HFFc6 (cell line): ENCODE data around the gene PLCB3. TPM values are rescaled to one million over a fixed set of nuclear protein-coding genes. Genes with fewer than 3 reads are reported as not detected.

Experiments
- DNase-seq: peaks from one replicate; pipeline ENCODE4 v3.0.0-alpha.2; 2018
- H3K27ac Mint-ChIP-seq: 2 replicates; pipeline ENCODE4 v1.8.0; 2020; ENCODE audit warnings: mild to moderate bottlenecking, mixed read lengths
- H3K27me3 Mint-ChIP-seq: 2 replicates; pipeline ENCODE4 v1.8.0; 2021; ENCODE audit warnings: mild to moderate bottlenecking, moderate library complexity, mixed read lengths; ENCODE audit not compliant: insufficient read depth
- H3K36me3 Mint-ChIP-seq: 2 replicates; pipeline ENCODE4 v1.8.0; 2021; ENCODE audit warnings: low read depth, mixed read lengths
- H3K4me1 Mint-ChIP-seq: 2 replicates; pipeline ENCODE4 v1.8.0; 2020; ENCODE audit warnings: low read depth, mixed read lengths
- H3K4me3 Mint-ChIP-seq: 2 replicates; pipeline ENCODE4 v1.8.0; 2020; ENCODE audit warnings: mild to moderate bottlenecking, moderate library complexity, mixed read lengths
- H3K9me3 Mint-ChIP-seq: 2 replicates; pipeline ENCODE4 v1.8.0; 2020; ENCODE audit warnings: mild to moderate bottlenecking, mixed read lengths
- total RNA-seq, 6 experiments: library from RNA; stranded (reverse); fragmentation: NEBNext Ultra II Directional; extraction: Animal tissue kit (Norgen Biotek cat#: 25700); gene quantifications; 2 replicates in 1 of 6; 3 replicates in 5 of 6; pipeline ENCODE4 v1.2.3, GENCODE V29; 2021
- TF ChIP-seq, protein P1 (sequence below): fragments of 200-600 bp; sonication (generic); IDR thresholded peaks from 2 replicates; pipeline ENCODE4 v1.5.0; 2021; ENCODE audit warnings: antibody characterized with exemption, mild to moderate bottlenecking

The PLCB3 gene
- total RNA-seq, 6 experiments from 2014 or later = 48.1 to 58.0 (median 51.8) TPM

DNA sequence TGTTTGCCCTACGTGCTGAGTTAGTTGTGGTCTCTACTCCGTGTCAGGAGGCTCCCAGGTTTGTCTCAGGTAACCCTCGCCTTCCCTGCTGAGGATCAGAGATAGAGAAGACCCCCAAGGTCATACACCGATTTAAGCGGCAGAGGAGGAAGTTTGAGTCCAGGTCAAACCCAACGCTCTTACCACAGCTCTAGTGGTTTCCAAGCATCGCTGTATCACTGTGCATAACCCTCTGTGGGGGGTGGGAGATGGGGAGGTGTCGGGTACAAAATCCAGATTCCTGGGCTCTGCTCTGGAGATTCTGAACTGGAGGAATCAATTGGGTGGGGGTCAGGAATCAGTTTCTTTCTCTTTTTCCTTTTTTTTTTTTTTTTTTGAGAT lies 20.4 kb upstream of the PLCB3 start:
- Mint-ChIP-seq H3K36me3 (no peaks in the 10 kb centered on the region), H3K27ac (peak overlapping the region; percentile 69), H3K4me3 (peak overlapping the region; percentile 86), H3K27me3 (no peaks in the 10 kb centered on the region; the same call in 1 of the 2 replicates), H3K4me1 (peaks cover 33% of the 10 kb centered on the region), H3K9me3 (no peaks in the 10 kb centered on the region)
- no peak for DNase-seq
- TF ChIP-seq, protein P1, sequence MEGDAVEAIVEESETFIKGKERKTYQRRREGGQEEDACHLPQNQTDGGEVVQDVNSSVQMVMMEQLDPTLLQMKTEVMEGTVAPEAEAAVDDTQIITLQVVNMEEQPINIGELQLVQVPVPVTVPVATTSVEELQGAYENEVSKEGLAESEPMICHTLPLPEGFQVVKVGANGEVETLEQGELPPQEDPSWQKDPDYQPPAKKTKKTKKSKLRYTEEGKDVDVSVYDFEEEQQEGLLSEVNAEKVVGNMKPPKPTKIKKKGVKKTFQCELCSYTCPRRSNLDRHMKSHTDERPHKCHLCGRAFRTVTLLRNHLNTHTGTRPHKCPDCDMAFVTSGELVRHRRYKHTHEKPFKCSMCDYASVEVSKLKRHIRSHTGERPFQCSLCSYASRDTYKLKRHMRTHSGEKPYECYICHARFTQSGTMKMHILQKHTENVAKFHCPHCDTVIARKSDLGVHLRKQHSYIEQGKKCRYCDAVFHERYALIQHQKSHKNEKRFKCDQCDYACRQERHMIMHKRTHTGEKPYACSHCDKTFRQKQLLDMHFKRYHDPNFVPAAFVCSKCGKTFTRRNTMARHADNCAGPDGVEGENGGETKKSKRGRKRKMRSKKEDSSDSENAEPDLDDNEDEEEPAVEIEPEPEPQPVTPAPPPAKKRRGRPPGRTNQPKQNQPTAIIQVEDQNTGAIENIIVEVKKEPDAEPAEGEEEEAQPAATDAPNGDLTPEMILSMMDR = no peak

DNA sequence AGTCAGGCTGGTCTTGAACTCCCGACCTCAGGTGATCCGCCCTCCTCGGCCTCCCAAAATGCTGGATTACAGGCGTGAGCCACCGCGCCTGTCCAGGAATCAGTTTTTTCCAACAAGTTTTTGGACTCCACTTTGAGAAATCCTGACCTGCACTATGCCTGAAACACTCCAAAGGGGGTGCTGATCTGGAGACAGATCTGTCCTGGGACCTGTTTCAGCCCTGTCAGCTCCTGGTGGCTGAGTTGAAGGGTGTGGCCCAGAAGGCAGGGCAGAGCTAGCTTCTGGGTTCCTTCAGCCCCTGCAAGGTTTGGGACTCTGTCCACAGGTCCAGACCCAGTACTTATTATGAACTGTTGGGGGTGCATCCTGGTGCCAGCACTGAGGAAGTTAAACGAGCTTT lies 19.8 kb upstream of the PLCB3 start:
- H3K9me3 Mint-ChIP-seq = no peaks in the 10 kb centered on the region
- no peak overlapping the region for H3K27ac Mint-ChIP-seq
- TF ChIP-seq, protein P1 = no peak

DNA sequence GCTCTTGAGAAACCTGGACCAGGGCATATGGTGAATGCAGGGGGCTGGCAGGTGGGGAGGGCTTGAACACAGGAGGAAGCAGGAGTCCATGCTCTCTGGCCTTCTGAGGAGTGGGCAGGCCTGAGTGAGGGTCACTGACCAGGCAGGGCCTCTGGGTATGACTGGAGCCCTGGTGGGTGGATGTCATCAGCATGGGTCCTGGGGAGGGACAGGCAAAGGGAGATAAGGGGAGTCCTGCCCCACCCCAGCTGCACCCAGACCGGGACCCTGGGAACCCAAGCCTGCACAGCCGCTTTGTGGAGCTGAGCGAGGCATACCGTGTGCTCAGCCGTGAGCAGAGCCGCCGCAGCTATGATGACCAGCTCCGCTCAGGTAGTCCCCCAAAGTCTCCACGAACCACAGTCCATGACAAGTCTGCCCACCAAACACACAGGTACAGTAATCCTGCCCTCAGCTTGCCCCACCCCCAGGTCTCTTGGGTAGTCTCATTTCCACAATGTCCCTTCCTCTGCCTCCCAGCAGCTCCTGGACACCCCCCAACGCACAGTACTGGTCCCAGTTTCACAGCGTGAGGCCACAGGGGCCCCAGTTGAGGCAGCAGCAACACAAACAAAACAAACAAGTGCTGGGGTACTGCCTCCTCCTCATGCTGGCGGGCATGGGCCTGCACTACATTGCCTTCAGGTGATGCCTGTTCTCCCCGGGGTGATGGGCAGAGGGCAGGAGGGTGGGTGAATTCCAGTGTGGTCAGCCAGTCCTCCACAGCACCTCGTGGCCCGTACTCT lies 19.0 kb upstream of the PLCB3 start:
- H3K4me3 Mint-ChIP-seq = no peak overlapping the region; the same call in 1 of the 2 replicates
- no peaks in the 10 kb centered on the region for H3K9me3 Mint-ChIP-seq
- DNase-seq = no peak
- TF ChIP-seq, protein P1 = no peak
- H3K27me3 Mint-ChIP-seq = no peaks in the 10 kb centered on the region; the same call in 1 of the 2 replicates
- no peaks in the 10 kb centered on the region for H3K36me3 Mint-ChIP-seq
- H3K4me1 Mint-ChIP-seq = peaks cover 26% of the 10 kb centered on the region
- H3K27ac Mint-ChIP-seq = no peak overlapping the region

More for the DNA sequence above, 19.8 kb upstream of the PLCB3 start:
- H3K27me3 Mint-ChIP-seq = no peaks in the 10 kb centered on the region; the same call in 1 of the 2 replicates
- no peaks in the 10 kb centered on the region for H3K36me3 Mint-ChIP-seq
- DNase-seq = no peak
- H3K4me3 Mint-ChIP-seq = peak overlapping the region; percentile 86
- peaks cover 33% of the 10 kb centered on the region for H3K4me1 Mint-ChIP-seq

DNA sequence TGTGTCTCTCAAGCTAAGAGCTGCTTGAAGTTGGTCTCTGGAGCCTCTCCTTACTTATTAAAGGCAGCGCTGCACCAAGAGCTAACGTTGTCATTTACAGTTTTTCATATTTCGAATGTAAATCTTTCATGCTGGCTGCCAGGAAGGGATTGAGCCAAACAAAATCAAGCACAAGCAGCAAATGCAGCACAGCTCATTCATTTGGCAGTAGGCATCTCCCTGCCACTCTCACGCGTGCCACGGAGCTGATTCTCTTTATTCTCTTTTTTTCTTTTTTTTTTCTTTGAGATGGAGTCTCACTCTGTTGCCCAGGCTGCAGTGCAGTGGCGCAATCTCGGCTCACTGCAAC lies 18.4 kb upstream of the PLCB3 start:
- Mint-ChIP-seq H3K36me3 (no peaks in the 10 kb centered on the region), H3K4me1 (peaks cover 22% of the 10 kb centered on the region), H3K27ac (no peak overlapping the region), H3K4me3 (no peak overlapping the region), H3K9me3 (no peaks in the 10 kb centered on the region), H3K27me3 (no peaks in the 10 kb centered on the region)
- TF ChIP-seq, protein P1 = no peak
- DNase-seq = no peak

DNA sequence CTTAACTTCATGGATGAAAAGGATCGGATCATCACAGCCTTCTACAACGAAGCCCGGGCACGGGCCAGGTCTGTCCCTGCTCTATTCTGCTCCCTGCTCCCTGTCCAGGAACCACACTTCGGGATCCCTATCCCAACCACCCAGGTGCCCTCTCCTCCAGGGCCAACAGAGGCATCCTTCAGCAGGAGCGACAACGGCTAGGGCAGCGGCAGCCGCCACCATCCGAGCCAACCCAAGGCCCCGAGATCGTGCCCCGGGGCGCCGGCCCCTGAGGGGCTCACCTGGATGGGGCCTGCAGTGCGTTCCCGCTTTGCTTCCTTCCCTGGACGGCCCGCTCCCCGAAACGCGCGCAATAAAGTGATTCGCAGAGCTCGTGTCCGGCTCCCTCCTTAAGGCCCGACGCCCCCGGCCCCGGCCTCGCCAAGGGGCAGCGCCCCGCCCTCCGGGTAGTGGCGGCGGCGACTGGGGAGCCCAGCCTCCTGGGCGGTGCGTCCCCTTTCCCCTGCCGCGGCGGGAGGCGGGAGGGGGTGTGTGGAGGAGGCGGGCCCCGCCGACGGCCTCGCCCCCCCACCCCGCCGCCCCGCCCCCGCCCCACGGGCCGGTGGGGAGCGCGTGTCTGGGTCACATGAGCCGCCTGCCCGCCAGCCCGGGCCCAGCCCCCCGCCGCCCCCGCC lies 17.3 kb upstream of the PLCB3 start, which contains the start of gene VEGFB:
Gene VEGFB (plus strand): TSS at position 672 of the 674 bp plus-strand sequence. CDS start 250 bp downstream, outside the sequence.
- no peak for DNase-seq
- Mint-ChIP-seq H3K27me3 (no peaks in the 10 kb centered on the region), H3K27ac (peak within 1 kb of the TSS; percentile 26; the same call in 1 of the 2 replicates), H3K4me3 (peak within 1 kb of the TSS; percentile 84), H3K9me3 (no peaks in the 10 kb centered on the region), H3K4me1 (peaks cover 22% of the 10 kb centered on the region), H3K36me3 (no peaks in the 10 kb centered on the region)
- TF ChIP-seq, protein P1 = no peak
